ENCODE measurements around the gene FOXP2. TPM values are rescaled to one million over a fixed set of nuclear protein-coding genes. Genes with fewer than 3 reads are reported as not detected.

The FOXP2 gene
- total and polyA plus RNA-seq, 5 donors: 0.66 to 4.5 (median 2.1) TPM

DNA sequence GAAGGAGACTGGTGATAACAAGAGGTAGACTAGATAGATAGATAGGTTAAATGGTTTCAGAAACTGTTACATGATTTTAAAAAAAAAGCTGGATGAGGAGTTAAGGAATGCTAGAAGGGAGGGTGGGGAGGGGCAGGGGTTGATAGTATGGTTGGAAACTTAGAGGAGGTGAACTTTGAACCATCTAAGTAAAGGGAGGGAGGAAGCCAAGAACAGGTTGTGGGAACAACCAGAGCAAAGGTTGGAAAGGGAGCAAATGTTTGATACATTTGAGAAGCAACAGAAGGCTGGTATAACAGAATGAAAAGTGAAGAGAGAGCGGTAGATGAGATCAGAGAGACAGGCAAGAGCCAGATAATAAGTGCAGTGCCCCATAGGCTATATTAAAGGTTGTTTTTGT is 224.8 kb downstream of the FOXP2 start:
- DNase-seq (no peak), ATAC-seq (no peak)
- WGBS: 94% methylated on average over 1 of the region's 1 CpG
- Histone ChIP-seq H3K4me3 (ENCODE audit: low read length) (no peak overlapping the region), H3K9me3 (ENCODE audit: control insufficient read depth, low read length) (no peaks in the 10 kb centered on the region), H3K4me1 (ENCODE audit: control insufficient read depth, insufficient read depth, low read length) (no peaks in the 10 kb centered on the region), H3K27ac (ENCODE audit: low read length) (no peak overlapping the region), H3K27me3 (ENCODE audit: control insufficient read depth, insufficient read depth) (no peaks in the 10 kb centered on the region)
- intact Hi-C loops (cut with DNase I): no loop called here

DNA sequence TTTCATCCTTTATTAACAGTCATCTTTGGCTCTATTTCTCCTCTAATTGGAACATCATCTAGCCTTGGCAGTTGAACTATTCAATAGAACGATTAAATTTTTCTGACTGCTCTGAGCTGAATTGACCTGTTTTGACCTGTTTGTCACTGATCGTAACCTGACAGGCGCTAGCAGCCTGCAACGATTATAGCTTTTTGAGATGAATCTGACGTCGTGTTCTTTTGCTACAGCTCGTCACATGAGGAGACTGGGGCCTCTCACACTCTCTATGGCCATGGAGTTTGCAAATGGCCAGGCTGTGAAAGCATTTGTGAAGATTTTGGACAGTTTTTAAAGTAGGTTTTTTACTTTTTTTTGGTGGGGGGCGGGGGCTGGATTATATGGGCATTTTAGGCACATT is 229.8 kb downstream of the FOXP2 start:
- no peak for ATAC-seq
- Histone ChIP-seq H3K27me3 (ENCODE audit: control insufficient read depth, insufficient read depth) (no peaks in the 10 kb centered on the region), H3K4me1 (ENCODE audit: control insufficient read depth, insufficient read depth, low read length) (no peaks in the 10 kb centered on the region), H3K27ac (ENCODE audit: low read length) (no peak overlapping the region), H3K9me3 (ENCODE audit: control insufficient read depth, low read length) (no peaks in the 10 kb centered on the region), H3K4me3 (ENCODE audit: low read length) (no peak overlapping the region)
- WGBS: 77% methylated on average over 8 of the region's 8 CpGs
- no peak for DNase-seq
- intact Hi-C loops (cut with DNase I): no loop called here

DNA sequence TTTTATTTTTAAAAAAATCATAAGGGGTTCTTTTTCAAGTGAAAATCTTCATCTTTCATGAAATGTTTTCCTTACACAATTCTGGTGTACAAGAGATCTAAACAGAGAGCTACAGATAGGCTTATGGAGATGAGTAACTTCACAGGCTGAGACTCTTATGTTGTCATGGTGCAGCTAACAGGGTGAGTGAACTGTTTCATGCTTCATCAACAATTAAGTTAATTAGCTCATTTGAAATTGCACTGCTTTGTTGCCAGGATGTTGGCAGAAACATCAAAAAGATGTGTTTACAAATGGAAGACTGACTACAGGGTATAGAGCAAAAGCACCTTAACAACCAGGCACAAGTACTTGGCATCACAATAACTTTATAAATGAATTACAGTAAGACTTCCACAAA is 230.8 kb downstream of the FOXP2 start:
- Histone ChIP-seq H3K27ac (ENCODE audit: low read length) (no peak overlapping the region), H3K4me3 (ENCODE audit: low read length) (no peak overlapping the region), H3K27me3 (ENCODE audit: control insufficient read depth, insufficient read depth) (no peaks in the 10 kb centered on the region), H3K4me1 (ENCODE audit: control insufficient read depth, insufficient read depth, low read length) (no peaks in the 10 kb centered on the region), H3K9me3 (ENCODE audit: control insufficient read depth, low read length) (no peaks in the 10 kb centered on the region)
- ATAC-seq (no peak), DNase-seq (no peak)
- intact Hi-C loops (cut with DNase I): no loop called here

DNA sequence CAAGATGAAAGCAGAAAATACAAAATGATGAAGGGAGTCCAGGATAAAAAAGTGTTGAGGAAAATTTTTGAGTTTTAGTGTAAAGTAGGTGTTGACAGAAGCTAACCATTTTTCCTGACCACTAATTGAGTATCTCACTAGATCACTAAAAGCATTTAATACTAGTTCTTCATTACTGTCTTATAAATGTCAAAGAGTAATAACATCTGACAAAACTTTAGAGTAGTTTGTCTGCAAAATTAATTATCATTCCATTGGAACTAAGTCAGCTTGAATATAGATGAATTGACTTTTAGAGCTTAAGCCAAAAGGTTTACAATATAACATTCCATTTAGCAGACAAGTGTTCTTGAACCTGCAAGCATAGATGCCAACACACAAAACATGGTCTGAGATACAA is 232.9 kb downstream of the FOXP2 start:
- intact Hi-C loops (cut with DNase I): no loop called here
- H3K4me3 ChIP-seq (ENCODE audit: low read length): no peak overlapping the region
- ATAC-seq: no peak

GRCh38 chr7:114648117-114648516 is 233.5 kb downstream of the FOXP2 start:
- no peak overlapping the region for H3K27ac ChIP-seq (ENCODE audit: low read length)
- H3K4me1 ChIP-seq (ENCODE audit: control insufficient read depth, insufficient read depth, low read length): no peaks in the 10 kb centered on the region
- intact Hi-C loops (cut with DNase I): no loop called here
- ATAC-seq (no peak), DNase-seq (no peak)
- no peak overlapping the region for H3K4me3 ChIP-seq (ENCODE audit: low read length)
- H3K9me3 ChIP-seq (ENCODE audit: control insufficient read depth, low read length): no peaks in the 10 kb centered on the region
- no peaks in the 10 kb centered on the region for H3K27me3 ChIP-seq (ENCODE audit: control insufficient read depth, insufficient read depth)

More for the DNA sequence above, 232.9 kb downstream of the FOXP2 start:
- Histone ChIP-seq H3K27ac (ENCODE audit: low read length) (no peak overlapping the region), H3K4me1 (ENCODE audit: control insufficient read depth, insufficient read depth, low read length) (no peaks in the 10 kb centered on the region), H3K27me3 (ENCODE audit: control insufficient read depth, insufficient read depth) (no peaks in the 10 kb centered on the region), H3K9me3 (ENCODE audit: control insufficient read depth, low read length) (no peaks in the 10 kb centered on the region)
- no peak for DNase-seq

- 91% methylated on average over 4 of the region's 4 CpGs for WGBS
- no peaks in the 10 kb centered on the region for H3K9me3 ChIP-seq (ENCODE audit: control insufficient read depth, low read length)
These were observed 234.1 kb downstream of the FOXP2 start for GRCh38 chr7:114648680-114649079.

GRCh38 chr7:114649689-114650088 is 235.1 kb downstream of the FOXP2 start:
- Histone ChIP-seq H3K4me1 (ENCODE audit: control insufficient read depth, insufficient read depth, low read length) (peaks cover 2% of the 10 kb centered on the region), H3K4me3 (ENCODE audit: low read length) (no peak overlapping the region), H3K27ac (ENCODE audit: low read length) (no peak overlapping the region), H3K9me3 (ENCODE audit: control insufficient read depth, low read length) (no peaks in the 10 kb centered on the region), H3K27me3 (ENCODE audit: control insufficient read depth, insufficient read depth) (no peaks in the 10 kb centered on the region)
- 74% methylated on average over 3 of the region's 3 CpGs for WGBS
- DNase-seq: no peak
- no peak for ATAC-seq
- intact Hi-C loops (cut with DNase I): no loop called here

More at GRCh38 chr7:114648680-114649079, 234.1 kb downstream of the FOXP2 start:
- Histone ChIP-seq H3K4me3 (ENCODE audit: low read length) (no peak overlapping the region), H3K27me3 (ENCODE audit: control insufficient read depth, insufficient read depth) (no peaks in the 10 kb centered on the region), H3K27ac (ENCODE audit: low read length) (no peak overlapping the region), H3K4me1 (ENCODE audit: control insufficient read depth, insufficient read depth, low read length) (peaks cover 2% of the 10 kb centered on the region)
- DNase-seq (no peak), ATAC-seq (no peak)
- intact Hi-C loops (cut with DNase I): no loop called here

GRCh38 chr7:114650491-114650890 is 235.9 kb downstream of the FOXP2 start:
- peaks cover 2% of the 10 kb centered on the region for H3K4me1 ChIP-seq (ENCODE audit: control insufficient read depth, insufficient read depth, low read length)
- ATAC-seq (no peak), DNase-seq (no peak)
- H3K27ac ChIP-seq (ENCODE audit: low read length): no peak overlapping the region
- no peaks in the 10 kb centered on the region for H3K27me3 ChIP-seq (ENCODE audit: control insufficient read depth, insufficient read depth)
- intact Hi-C loops (cut with DNase I): no loop called here
- no peaks in the 10 kb centered on the region for H3K9me3 ChIP-seq (ENCODE audit: control insufficient read depth, low read length)
- no peak overlapping the region for H3K4me3 ChIP-seq (ENCODE audit: low read length)

DNA sequence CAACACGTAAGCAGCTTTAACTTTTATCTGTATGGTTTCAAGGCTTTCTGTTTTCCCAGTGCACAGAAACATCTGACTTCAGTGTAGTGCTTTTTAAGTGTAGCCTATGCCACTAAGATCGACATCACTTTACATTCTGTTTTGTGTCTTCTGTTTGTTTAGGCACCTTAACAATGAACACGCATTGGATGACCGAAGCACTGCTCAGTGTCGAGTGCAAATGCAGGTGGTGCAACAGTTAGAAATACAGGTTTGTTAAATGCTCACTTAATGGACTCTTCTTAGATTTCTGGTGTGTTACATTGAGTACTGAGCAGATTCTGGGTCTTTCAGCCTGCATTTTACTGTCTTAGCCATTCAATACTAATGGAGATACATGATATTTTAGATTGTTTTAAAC is 237.4 kb downstream of the FOXP2 start:
- intact Hi-C loops (cut with DNase I): no loop called here
- Histone ChIP-seq H3K27ac (ENCODE audit: low read length) (no peak overlapping the region), H3K4me3 (ENCODE audit: low read length) (no peak overlapping the region), H3K27me3 (ENCODE audit: control insufficient read depth, insufficient read depth) (no peaks in the 10 kb centered on the region), H3K9me3 (ENCODE audit: control insufficient read depth, low read length) (no peaks in the 10 kb centered on the region), H3K4me1 (ENCODE audit: control insufficient read depth, insufficient read depth, low read length) (peaks cover 2% of the 10 kb centered on the region)
- DNase-seq (no peak), ATAC-seq (no peak)
- WGBS: 84% methylated on average over 5 of the region's 5 CpGs

DNA sequence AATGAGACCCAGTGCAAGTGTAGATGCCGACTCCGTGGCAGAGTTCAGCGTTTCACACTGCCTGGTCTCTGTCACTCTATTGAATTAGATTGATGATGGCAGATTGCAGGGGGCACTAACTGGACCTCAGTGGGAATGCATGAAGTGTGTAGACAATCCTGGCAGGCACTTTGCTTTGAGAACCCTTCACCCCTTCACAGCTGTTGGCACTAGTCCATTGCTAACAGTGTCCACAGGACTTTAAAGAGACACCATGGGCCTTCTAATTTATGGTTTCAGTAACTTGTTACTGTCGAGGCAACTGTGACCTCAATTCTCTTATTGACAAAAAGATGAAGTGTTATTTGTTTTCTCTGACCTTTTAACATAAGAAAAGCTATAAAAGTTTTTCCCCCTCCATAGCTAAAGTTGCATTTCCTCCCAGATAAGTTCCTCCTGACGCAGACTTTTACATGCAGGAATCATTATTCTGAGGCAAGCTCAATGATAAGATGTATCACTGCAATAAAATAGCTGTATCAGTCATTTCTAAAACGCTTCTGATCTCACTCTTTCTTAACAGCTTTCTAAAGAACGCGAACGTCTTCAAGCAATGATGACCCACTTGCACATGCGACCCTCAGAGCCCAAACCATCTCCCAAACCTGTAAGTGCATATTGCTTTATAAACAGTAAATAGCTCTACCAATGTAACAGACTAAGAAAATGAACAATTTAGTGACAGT is 238.9 kb downstream of the FOXP2 start:
- H3K27me3 ChIP-seq (ENCODE audit: control insufficient read depth, insufficient read depth): no peaks in the 10 kb centered on the region
- ATAC-seq (peak in 1 of 2 donors; percentile 46), DNase-seq (no peak)
- 36% methylated on average over 10 of the region's 10 CpGs for WGBS
- H3K4me1 ChIP-seq (ENCODE audit: control insufficient read depth, insufficient read depth, low read length): peaks cover 2% of the 10 kb centered on the region
- peak overlapping the region; percentile 18 for H3K4me3 ChIP-seq (ENCODE audit: low read length)
- H3K27ac ChIP-seq (ENCODE audit: low read length): no peak overlapping the region
- H3K9me3 ChIP-seq (ENCODE audit: control insufficient read depth, low read length): no peaks in the 10 kb centered on the region
- intact Hi-C loops (cut with DNase I): no loop called here

- 65% methylated on average over 3 of the region's 3 CpGs for WGBS
- ATAC-seq (no peak), DNase-seq (no peak)
- H3K27ac ChIP-seq (ENCODE audit: low read length): no peak overlapping the region
- no peaks in the 10 kb centered on the region for H3K27me3 ChIP-seq (ENCODE audit: control insufficient read depth, insufficient read depth)
- H3K9me3 ChIP-seq (ENCODE audit: control insufficient read depth, low read length): no peaks in the 10 kb centered on the region
- intact Hi-C loops (cut with DNase I): no loop called here
- no peak overlapping the region for H3K4me3 ChIP-seq (ENCODE audit: low read length)
- peaks cover 4% of the 10 kb centered on the region for H3K4me1 ChIP-seq (ENCODE audit: control insufficient read depth, insufficient read depth, low read length)
These were observed 241.9 kb downstream of the FOXP2 start for GRCh38 chr7:114656466-114656865.

- no peak overlapping the region for H3K4me3 ChIP-seq (ENCODE audit: low read length)
- no peak overlapping the region for H3K27ac ChIP-seq (ENCODE audit: low read length)
- WGBS: 65% methylated on average over 2 of the region's 2 CpGs
- intact Hi-C loops (cut with DNase I): no loop called here
- no peaks in the 10 kb centered on the region for H3K27me3 ChIP-seq (ENCODE audit: control insufficient read depth, insufficient read depth)
- peaks cover 4% of the 10 kb centered on the region for H3K4me1 ChIP-seq (ENCODE audit: control insufficient read depth, insufficient read depth, low read length)
- DNase-seq (no peak), ATAC-seq (no peak)
- no peaks in the 10 kb centered on the region for H3K9me3 ChIP-seq (ENCODE audit: control insufficient read depth, low read length)
These were observed 242.7 kb downstream of the FOXP2 start for GRCh38 chr7:114657279-114657678.

All from right cardiac atrium (tissue), 5 donors.